Measurements from ENCODE around the gene SGK2.

DNA sequence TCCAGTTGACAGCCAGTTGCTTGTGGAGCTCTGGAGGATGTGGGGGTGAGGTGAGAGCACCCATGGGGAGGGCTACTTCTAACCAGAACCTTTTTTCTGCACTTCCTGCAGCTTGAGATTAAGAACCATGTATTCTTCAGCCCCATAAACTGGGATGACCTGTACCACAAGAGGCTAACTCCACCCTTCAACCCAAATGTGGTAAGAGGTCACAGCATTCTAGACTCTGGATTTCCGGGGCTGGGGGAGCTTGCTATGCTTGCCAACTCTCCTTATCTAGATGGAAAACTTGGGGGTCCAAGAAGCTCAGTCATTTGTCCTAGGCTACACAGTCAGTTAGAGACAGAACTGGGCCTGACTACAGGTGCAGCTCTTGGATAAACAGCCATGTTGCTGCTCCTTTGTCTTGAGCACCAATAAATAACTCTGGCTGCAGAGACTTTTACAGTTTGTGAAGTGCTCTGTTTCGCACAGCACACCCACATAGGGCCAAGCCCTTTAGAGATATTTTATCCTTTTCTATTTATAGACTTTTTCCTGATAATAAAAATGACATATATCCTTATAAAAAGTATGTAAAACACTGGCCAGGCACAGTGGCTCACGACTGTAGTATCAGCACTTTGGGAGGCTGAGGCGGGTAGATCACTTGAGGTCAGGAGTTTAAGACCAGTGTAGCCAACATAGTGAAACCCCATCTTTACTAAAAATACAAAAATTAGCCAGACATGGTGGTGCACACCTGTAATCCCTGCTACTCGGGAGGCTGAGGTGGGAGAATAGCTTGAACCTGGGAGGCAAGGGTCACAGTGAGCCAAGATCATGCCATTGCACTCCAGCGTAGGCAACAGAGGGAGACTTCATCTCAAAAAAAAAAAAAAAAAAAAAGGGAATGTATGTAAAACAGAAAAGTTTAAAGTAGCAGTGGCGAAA is 21.3 kb downstream of the SGK2 start:
- TF ChIP-seq, protein P1, sequence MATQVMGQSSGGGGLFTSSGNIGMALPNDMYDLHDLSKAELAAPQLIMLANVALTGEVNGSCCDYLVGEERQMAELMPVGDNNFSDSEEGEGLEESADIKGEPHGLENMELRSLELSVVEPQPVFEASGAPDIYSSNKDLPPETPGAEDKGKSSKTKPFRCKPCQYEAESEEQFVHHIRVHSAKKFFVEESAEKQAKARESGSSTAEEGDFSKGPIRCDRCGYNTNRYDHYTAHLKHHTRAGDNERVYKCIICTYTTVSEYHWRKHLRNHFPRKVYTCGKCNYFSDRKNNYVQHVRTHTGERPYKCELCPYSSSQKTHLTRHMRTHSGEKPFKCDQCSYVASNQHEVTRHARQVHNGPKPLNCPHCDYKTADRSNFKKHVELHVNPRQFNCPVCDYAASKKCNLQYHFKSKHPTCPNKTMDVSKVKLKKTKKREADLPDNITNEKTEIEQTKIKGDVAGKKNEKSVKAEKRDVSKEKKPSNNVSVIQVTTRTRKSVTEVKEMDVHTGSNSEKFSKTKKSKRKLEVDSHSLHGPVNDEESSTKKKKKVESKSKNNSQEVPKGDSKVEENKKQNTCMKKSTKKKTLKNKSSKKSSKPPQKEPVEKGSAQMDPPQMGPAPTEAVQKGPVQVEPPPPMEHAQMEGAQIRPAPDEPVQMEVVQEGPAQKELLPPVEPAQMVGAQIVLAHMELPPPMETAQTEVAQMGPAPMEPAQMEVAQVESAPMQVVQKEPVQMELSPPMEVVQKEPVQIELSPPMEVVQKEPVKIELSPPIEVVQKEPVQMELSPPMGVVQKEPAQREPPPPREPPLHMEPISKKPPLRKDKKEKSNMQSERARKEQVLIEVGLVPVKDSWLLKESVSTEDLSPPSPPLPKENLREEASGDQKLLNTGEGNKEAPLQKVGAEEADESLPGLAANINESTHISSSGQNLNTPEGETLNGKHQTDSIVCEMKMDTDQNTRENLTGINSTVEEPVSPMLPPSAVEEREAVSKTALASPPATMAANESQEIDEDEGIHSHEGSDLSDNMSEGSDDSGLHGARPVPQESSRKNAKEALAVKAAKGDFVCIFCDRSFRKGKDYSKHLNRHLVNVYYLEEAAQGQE (IDR thresholded peaks at IDR 0.05; ENCODE audit: insufficient read depth in 1 of 2, low read depth in 2 of 2, low read length in 2 of 2): no peak
- TF ChIP-seq POLR2AphosphoS5 (IDR thresholded peaks at IDR 0.05; ENCODE audit: low read depth, low read length) (no peak), FOXP2 (optimal IDR thresholded peaks at IDR 0.05; ENCODE audit: borderline replicate concordance, extremely low read depth, extremely low read length, insufficient read depth) (no peak), SIN3A (IDR thresholded peaks at IDR 0.05; ENCODE audit: borderline replicate concordance, insufficient read depth, low read length) (no peak), TAF1 (IDR thresholded peaks at IDR 0.05; ENCODE audit: borderline replicate concordance, insufficient read depth, low read length) (no peak)
